Cardiac septum (tissue), 1 donor: ENCODE data around the gene SHBG. TPM values are rescaled to one million over a fixed set of nuclear protein-coding genes. Genes with fewer than 3 reads are reported as not detected.
"Not testable (repeated sequence)": the region's sequence is repeated elsewhere in the genome, so short reads cannot be mapped to it uniquely, and the experiment has no call there.

Experiments used
- DNase-seq: peaks from one replicate; pipeline ENCODE4 v3.0.0-alpha.2; 2020; ENCODE audit warnings: low spot score
- intact Hi-C: fragments of 100-400 bp; cut with DNase I; formaldehyde crosslinking; loops from one replicate; pipeline ENCODE4 v1.14.0; 2022
- total RNA-seq: library from RNA; stranded (reverse); fragmentation: NEBNext Ultra II Directional; extraction: Animal tissue kit (Norgen Biotek cat#: 25700); gene quantifications from one replicate; pipeline ENCODE4 v1.2.1, GENCODE V29; 2021
- donor health status: DM: no; HTN: no; CAD: no.

Gene SHBG
- total RNA-seq, 1 donor from 2014 or later: 0.62 TPM

GRCh38 chr17:7597561-7597960 is 32.4 kb upstream of the SHBG start:
- intact Hi-C loops, DNase-seq: not testable (repeated sequence)

- no peak for DNase-seq
- intact Hi-C loops: no loop called here
Observed at GRCh38 chr17:7606280-7606679, 23.7 kb upstream of the SHBG start.

DNA sequence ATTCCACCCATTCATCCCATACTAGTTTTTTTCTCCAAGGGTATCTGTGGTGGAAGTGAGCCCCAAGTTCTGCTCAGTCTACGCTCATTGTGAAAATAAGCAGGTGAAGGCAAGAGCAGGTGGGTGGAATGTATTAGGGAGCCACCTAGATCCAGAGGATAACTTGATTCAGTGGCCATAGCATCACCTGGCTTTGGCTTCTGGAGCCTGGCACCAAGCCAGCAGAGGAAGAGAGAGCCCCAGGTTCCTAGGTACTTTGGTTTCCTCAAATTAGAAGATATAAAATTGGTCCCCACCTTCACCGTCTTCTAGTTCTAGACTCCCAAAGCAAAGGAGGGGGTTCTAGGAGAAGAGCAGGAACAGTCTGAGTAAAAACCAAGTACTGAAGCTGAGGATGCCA is 19.3 kb upstream of the SHBG start:
- DNase-seq: no peak
- intact Hi-C loops: loop anchor here (5.0 kb wide), 1 partner anchor 77 kb away; the partner anchor contains the start of genes TP53 and WRAP53

DNA sequence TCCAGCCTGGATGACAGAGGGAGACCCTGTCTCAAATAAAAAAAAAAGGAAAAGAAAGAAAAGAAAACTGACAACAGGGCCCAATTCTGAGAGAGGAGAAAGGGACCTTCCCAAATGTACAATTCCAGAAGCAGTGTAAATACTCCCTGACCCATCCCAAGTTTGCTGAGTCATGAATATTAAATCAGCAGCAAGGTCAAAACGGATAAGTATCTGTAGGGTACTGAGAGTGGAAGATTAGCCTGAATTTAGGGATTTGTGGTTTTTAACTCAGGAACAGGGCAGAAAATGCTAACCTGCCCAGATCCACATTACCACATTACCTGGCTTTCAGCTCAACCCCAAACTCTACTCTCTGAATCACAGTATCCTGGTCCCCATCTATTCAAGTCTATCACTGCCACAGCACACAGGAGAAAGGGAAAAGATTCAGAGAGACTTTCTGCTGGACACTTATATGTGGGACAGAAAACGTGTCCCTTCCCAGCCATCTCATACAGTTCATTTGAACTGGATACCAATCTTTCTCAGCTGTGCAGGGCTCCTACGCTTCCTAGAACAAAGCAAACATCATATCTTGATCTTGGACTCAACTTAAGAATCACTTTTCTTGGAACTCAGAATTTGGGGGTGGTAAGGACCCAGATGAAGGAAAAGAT is 18.2 kb upstream of the SHBG start:
- DNase-seq: no peak
- intact Hi-C loops: loop anchor here (5.0 kb wide), 1 partner anchor 76 kb away; the partner anchor contains the start of genes TP53 and WRAP53

GRCh38 chr17:7612294-7612640 is 17.7 kb upstream of the SHBG start:
- DNase-seq: no peak
- intact Hi-C loops: loop anchor here (5.0 kb wide), 1 partner anchor 75 kb away; the partner anchor contains the start of genes TP53 and WRAP53

- DNase-seq: no peak
- intact Hi-C loops: loop anchor here (2.0 to 5.0 kb wide), 2 partner anchors 31 to 73 kb away; partner anchors contain the start of genes MPDU1, TP53 and WRAP53
Observed at GRCh38 chr17:7613769-7614424, 16.0 kb upstream of the SHBG start.

GRCh38 chr17:7614425-7615264 is 15.3 kb upstream of the SHBG start, which contains the start of gene FXR2:
Gene FXR2 (minus strand): TSS chr17:7614897. CDS start chr17:7614532, 365 bp downstream.
- intact Hi-C loops: loop anchor here (2.0 to 5.0 kb wide), 2 partner anchors 32 to 73 kb away; partner anchors contain the start of genes MPDU1, TP53 and WRAP53
- DNase-seq: peak; percentile 100

- intact Hi-C loops: loop anchor here (2.0 kb wide), 1 partner anchor 33 kb away; the partner anchor contains the start of gene MPDU1
- no peak for DNase-seq
Observed at GRCh38 chr17:7615265-7615747, 14.6 kb upstream of the SHBG start.

DNA sequence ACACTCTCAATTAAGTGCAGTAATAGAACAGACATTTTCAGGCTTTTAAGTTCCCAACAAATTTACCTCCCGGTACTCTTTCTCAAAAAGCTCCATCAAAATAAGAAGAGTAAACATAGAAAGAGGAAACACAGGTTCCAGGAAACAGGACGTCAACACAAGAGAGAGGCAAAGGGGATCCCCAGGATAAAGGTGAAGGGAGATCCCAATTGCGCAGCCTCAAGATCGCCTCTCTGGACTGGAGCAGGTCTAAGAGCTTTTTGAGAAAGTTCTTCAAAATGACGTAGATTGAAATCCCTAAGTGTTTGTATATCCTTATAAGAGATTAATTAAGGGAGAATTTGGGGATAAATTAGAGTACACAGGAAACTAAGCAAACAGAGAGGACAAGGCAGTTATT is 11.3 kb upstream of the SHBG start:
- intact Hi-C loops: no loop called here
- no peak for DNase-seq

GRCh38 chr17:7620835-7621234 is 9.1 kb upstream of the SHBG start:
- intact Hi-C loops: no loop called here
- no peak for DNase-seq

DNA sequence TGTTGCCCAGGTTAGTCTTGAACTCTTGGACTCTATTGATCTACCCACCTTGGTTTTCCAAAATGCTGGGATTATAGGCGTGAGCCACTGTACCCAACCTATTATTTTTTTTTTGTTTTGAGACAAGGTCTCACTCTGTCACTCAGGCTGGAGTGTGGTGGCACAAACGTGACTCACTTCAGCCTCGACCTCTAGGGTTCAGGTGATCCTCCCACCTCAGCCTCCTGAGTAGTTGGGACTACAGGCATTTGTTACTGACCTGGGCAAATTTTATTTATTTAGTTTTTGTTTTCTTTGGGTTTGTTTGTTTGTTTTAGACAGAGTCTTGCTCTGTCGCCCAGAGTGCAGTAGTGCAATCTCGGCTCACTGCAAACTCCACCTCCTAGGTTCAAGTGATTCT is 6.3 kb upstream of the SHBG start:
- DNase-seq: no peak
- intact Hi-C loops: no loop called here

DNA sequence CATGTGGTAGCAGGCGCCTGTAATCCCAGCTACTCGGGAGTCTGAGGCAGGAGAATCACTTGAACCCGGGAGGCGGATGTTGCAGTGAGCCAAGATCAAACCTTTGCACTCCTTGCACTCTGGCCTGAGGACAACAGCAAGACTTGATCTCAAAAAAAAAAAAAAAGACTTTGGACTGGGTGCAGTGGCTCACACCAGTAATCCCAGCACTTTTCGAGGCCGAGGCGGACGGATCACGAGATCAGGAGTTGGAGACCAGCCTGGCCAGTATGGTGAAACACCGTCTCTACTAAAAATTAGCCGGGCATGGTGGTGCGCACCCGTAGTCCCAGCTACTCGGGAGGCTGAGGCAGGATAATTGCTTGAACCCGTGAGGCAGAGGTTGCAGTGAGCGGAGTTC is 4.2 kb upstream of the SHBG start:
- intact Hi-C loops: loop anchor here (5.0 kb wide), 1 partner anchor 38 kb away; no protein-coding TSS in a partner anchor
- DNase-seq: not testable (repeated sequence)

- intact Hi-C loops: loop anchor here (5.0 kb wide), 1 partner anchor 39 kb away; no protein-coding TSS in a partner anchor
- DNase-seq: no peak
Observed at GRCh38 chr17:7626307-7626706, 3.6 kb upstream of the SHBG start.

DNA sequence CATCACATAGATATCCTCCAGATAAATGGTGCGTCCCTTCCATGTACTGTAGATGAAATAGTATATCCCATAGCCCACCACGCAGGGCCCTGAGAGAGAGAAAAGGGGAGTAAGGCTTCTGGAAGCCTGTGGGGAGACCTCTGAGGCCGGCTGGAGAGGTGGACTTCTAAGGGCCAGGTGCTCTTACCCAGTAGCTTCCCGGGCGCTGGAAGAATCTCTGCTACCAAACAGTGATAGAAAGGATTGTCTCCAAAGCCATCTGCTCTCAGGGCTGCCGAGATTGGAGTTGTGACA is 3.0 kb upstream of the SHBG start:
- DNase-seq: no peak
- intact Hi-C loops: loop anchor here (5.0 kb wide), 1 partner anchor 40 kb away; no protein-coding TSS in a partner anchor

GRCh38 chr17:7627250-7628121 is 2.4 kb upstream of the SHBG start, which contains the start of gene SAT2:
Gene SAT2 (minus strand): TSS chr17:7627821. CDS start chr17:7627635, 186 bp downstream.
- DNase-seq: peak; percentile 96
- intact Hi-C loops: loop anchor here (5.0 kb wide), 1 partner anchor 40 kb away; no protein-coding TSS in a partner anchor

GRCh38 chr17:7631398-7632380 is 1.8 kb downstream of the SHBG start:
- intact Hi-C loops: loop anchor here (2.0 kb wide), 1 partner anchor 55 kb away; the partner anchor contains the start of gene TP53
- no peak for DNase-seq

GRCh38 chr17:7632492-7632894 is 2.6 kb downstream of the SHBG start:
- no peak for DNase-seq
- intact Hi-C loops: no loop called here
